ENCODE measurements around the gene SNX30.

DNA sequence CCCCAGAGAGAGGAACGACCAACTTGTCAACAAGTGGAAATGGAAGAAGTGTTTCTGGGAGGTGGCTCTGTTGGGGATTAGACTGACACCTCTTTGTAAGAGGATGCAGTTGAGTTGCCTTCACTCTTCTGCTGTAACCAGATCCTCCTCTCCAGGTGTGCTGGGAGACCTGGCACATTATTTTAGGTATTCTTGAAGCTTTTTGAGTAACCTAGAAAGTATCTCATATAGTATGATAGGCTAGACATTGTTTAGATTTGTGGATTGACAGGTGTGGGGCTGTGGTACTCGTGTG is 21.6 kb downstream of the SNX30 start:
- TF ChIP-seq, protein P1, sequence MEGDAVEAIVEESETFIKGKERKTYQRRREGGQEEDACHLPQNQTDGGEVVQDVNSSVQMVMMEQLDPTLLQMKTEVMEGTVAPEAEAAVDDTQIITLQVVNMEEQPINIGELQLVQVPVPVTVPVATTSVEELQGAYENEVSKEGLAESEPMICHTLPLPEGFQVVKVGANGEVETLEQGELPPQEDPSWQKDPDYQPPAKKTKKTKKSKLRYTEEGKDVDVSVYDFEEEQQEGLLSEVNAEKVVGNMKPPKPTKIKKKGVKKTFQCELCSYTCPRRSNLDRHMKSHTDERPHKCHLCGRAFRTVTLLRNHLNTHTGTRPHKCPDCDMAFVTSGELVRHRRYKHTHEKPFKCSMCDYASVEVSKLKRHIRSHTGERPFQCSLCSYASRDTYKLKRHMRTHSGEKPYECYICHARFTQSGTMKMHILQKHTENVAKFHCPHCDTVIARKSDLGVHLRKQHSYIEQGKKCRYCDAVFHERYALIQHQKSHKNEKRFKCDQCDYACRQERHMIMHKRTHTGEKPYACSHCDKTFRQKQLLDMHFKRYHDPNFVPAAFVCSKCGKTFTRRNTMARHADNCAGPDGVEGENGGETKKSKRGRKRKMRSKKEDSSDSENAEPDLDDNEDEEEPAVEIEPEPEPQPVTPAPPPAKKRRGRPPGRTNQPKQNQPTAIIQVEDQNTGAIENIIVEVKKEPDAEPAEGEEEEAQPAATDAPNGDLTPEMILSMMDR (conservative IDR thresholded peaks at IDR 0.05; ENCODE audit: low read depth, low read length), result no peak
- TF ChIP-seq EZH2phosphoT487 (IDR thresholded peaks at IDR 0.05; ENCODE audit: borderline replicate concordance, low read length), result no peak
- TF ChIP-seq EZH2 (IDR thresholded peaks at IDR 0.05; ENCODE audit: low read length, unreplicated experiment), result no peak
